ENCODE data around the gene HFE. TPM values are rescaled to one million over a fixed set of nuclear protein-coding genes. Genes with fewer than 3 reads are reported as not detected.

The HFE gene
- total and polyA plus RNA-seq, 10 of the 15 experiments (the other 5 are each of a cell fraction or from before 2014, with no cell fraction given), result 0.52 to 5.9 (median 1.7) TPM

GRCh38 chr6:26055719-26056582 is 31.3 kb upstream of the HFE start (continued):
- TF ChIP-seq, protein P1, sequence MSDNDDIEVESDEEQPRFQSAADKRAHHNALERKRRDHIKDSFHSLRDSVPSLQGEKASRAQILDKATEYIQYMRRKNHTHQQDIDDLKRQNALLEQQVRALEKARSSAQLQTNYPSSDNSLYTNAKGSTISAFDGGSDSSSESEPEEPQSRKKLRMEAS (IDR thresholded peaks at IDR 0.05; ENCODE audit: low read depth, low read length), result no peak; the same call in 1 of the 2 replicates
- TF ChIP-seq LARP7 (IDR thresholded peaks at IDR 0.05), result peak; percentile 95
- TF ChIP-seq POLR2AphosphoS2 (IDR thresholded peaks at IDR 0.05; ENCODE audit: low read depth, low read length), result peak; percentile 98
- peak; percentile 56; the same call in 1 of the 2 replicates for TF ChIP-seq TARDBP (IDR thresholded peaks at IDR 0.05; ENCODE audit: borderline replicate concordance)
- TF ChIP-seq BACH1 (IDR thresholded peaks at IDR 0.05; ENCODE audit: borderline replicate concordance), result peak; percentile 95
- no peak for TF ChIP-seq CHD4 (IDR thresholded peaks at IDR 0.05)
- TF ChIP-seq ZNF207 (IDR thresholded peaks at IDR 0.05; ENCODE audit: borderline replicate concordance), result peak; percentile 93
- TF ChIP-seq NFYA (IDR thresholded peaks at IDR 0.05; ENCODE audit: borderline replicate concordance, low read depth, low read length), result no peak; the same call in 1 of the 2 replicates
- peak; percentile 77 for TF ChIP-seq YY1 (IDR thresholded peaks at IDR 0.05; ENCODE audit: low read depth, low read length)
- TF ChIP-seq NR2C2 (IDR thresholded peaks at IDR 0.05; ENCODE audit: borderline replicate concordance, control insufficient read depth, insufficient read length, low read depth), result no peak
- no peak for TF ChIP-seq ZNF274 (IDR thresholded peaks at IDR 0.05; ENCODE audit: insufficient read depth, insufficient read length)
- peak; percentile 2; the same call in 1 of the 2 replicates for TF ChIP-seq ZSCAN29 (IDR thresholded peaks at IDR 0.05)
- TF ChIP-seq RAD21 (IDR thresholded peaks at IDR 0.05; ENCODE audit: insufficient read depth, low read depth, low read length), result no peak
- no peak for TF ChIP-seq ZNF384 (IDR thresholded peaks at IDR 0.05; ENCODE audit: borderline replicate concordance, low read depth, low read length)
- TF ChIP-seq, protein P2, sequence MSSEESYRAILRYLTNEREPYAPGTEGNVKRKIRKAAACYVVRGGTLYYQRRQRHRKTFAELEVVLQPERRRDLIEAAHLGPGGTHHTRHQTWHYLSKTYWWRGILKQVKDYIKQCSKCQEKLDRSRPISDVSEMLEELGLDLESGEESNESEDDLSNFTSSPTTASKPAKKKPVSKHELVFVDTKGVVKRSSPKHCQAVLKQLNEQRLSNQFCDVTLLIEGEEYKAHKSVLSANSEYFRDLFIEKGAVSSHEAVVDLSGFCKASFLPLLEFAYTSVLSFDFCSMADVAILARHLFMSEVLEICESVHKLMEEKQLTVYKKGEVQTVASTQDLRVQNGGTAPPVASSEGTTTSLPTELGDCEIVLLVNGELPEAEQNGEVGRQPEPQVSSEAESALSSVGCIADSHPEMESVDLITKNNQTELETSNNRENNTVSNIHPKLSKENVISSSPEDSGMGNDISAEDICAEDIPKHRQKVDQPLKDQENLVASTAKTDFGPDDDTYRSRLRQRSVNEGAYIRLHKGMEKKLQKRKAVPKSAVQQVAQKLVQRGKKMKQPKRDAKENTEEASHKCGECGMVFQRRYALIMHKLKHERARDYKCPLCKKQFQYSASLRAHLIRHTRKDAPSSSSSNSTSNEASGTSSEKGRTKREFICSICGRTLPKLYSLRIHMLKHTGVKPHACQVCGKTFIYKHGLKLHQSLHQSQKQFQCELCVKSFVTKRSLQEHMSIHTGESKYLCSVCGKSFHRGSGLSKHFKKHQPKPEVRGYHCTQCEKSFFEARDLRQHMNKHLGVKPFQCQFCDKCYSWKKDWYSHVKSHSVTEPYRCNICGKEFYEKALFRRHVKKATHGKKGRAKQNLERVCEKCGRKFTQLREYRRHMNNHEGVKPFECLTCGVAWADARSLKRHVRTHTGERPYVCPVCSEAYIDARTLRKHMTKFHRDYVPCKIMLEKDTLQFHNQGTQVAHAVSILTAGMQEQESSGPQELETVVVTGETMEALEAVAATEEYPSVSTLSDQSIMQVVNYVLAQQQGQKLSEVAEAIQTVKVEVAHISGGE (CRISPR knock-in tag; IDR thresholded peaks at IDR 0.05), result no peak
- TF ChIP-seq CTCF (IDR thresholded peaks at IDR 0.05 in 2 of 3, conservative IDR thresholded peaks at IDR 0.05 in 1 of 3; ENCODE audit: control insufficient read depth in 2 of 3, extremely low read depth in 1 of 3, insufficient read depth in 1 of 3, low read depth in 3 of 3, low read length in 3 of 3), result no peak
- 0 out of 2 replicates have a peak, but pooled peaks have one; percentile 51 for TF ChIP-seq WRNIP1 (IDR thresholded peaks at IDR 0.05; ENCODE audit: borderline replicate concordance, low read depth, low read length)
- TF ChIP-seq CHD1 (IDR thresholded peaks at IDR 0.05; ENCODE audit: low read depth, low read length), result peak; percentile 94
- TF ChIP-seq PML (IDR thresholded peaks at IDR 0.05; ENCODE audit: low read length), result peak; percentile 99
- TF ChIP-seq NRF1 (conservative IDR thresholded peaks at IDR 0.05; ENCODE audit: low read depth, low read length), result no peak
- TF ChIP-seq, protein P3, sequence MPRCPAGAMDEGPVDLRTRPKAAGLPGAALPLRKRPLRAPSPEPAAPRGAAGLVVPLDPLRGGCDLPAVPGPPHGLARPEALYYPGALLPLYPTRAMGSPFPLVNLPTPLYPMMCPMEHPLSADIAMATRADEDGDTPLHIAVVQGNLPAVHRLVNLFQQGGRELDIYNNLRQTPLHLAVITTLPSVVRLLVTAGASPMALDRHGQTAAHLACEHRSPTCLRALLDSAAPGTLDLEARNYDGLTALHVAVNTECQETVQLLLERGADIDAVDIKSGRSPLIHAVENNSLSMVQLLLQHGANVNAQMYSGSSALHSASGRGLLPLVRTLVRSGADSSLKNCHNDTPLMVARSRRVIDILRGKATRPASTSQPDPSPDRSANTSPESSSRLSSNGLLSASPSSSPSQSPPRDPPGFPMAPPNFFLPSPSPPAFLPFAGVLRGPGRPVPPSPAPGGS (IDR thresholded peaks at IDR 0.05; ENCODE audit: borderline replicate concordance, insufficient read depth, low read depth, low read length, poor library complexity, severe bottlenecking), result peak; percentile 14

Data from GM12878 (cell line).